Fibroblast of lung (primary cell): ENCODE results near the gene SNX6.

Source experiments
- CTCF ChIP-seq, 2 donors: IDR thresholded peaks in 1 of 2; conservative IDR thresholded peaks in 1 of 2; 1 replicate in 1 of 2; 2 replicates in 1 of 2; pipeline ENCODE4 v1.5.1; 2011 to 2012; ENCODE audit warnings: low read length in 2 of 2, control low read depth in 1 of 2, inconsistent platforms in 1 of 2, low read depth in 1 of 2, mild to moderate bottlenecking in 1 of 2
- EZH2 ChIP-seq: IDR thresholded peaks from 2 replicates; pipeline ENCODE4 v1.5.1; 2012; ENCODE audit warnings: low read length, control low read depth, mild to moderate bottlenecking; ENCODE audit errors: missing control alignments

- TF ChIP-seq CTCF (conservative IDR thresholded peaks at IDR 0.05 in 1 of 2, IDR thresholded peaks at IDR 0.05 in 1 of 2; ENCODE audit: low read depth in 1 of 2, low read length in 2 of 2) (no peak), EZH2 (no peak)
Observed at GRCh38 chr14:34596891-34597290, 33.1 kb downstream of the SNX6 start.
